Glomerular visceral epithelial cell (primary cell): ENCODE data around the gene GRK6.

Source experiments
- DNase-seq: peaks from one replicate; pipeline ENCODE4 v3.0.0-alpha.2; 2016; ENCODE audit errors: extremely low spot score

Gene GRK6

GRCh38 chr5:177426566-177427210 is at the start of gene GRK6:
TSS of gene GRK6 (plus strand) at chr5:177426676. CDS start at chr5:177426846, 170 bp downstream.
- peak; percentile 52 for DNase-seq

GRCh38 chr5:177377851-177378776 is 48.4 kb upstream of the GRK6 start:
- no peak for DNase-seq

GRCh38 chr5:177378884-177379883 is 47.3 kb upstream of the GRK6 start:
- DNase-seq: peak; percentile 85

- no peak for DNase-seq
Observed at GRCh38 chr5:177380805-177381126, 45.7 kb upstream of the GRK6 start.

GRCh38 chr5:177382423-177383029 is 44.0 kb upstream of the GRK6 start:
- DNase-seq: no peak

- DNase-seq: no peak
Observed at GRCh38 chr5:177383181-177383580, 43.3 kb upstream of the GRK6 start.

GRCh38 chr5:177384134-177384533 is 42.3 kb upstream of the GRK6 start, which contains the start of gene SLC34A1:
TSS of gene SLC34A1 (plus strand) at chr5:177384434. CDS start at chr5:177385742, 1,308 bp downstream.
- no peak for DNase-seq

GRCh38 chr5:177385720-177386119 is 40.8 kb upstream of the GRK6 start:
- no peak for DNase-seq

GRCh38 chr5:177386542-177386941 is 39.9 kb upstream of the GRK6 start:
- DNase-seq: no peak

- no peak for DNase-seq
Observed at GRCh38 chr5:177387405-177387804, 39.1 kb upstream of the GRK6 start.

- no peak for DNase-seq
Observed at GRCh38 chr5:177388521-177389052, 37.9 kb upstream of the GRK6 start.

- DNase-seq: peak; percentile 88
Observed at GRCh38 chr5:177389241-177390169, 37.0 kb upstream of the GRK6 start.

GRCh38 chr5:177390363-177391300 is 35.8 kb upstream of the GRK6 start:
- DNase-seq: peak; percentile 92

GRCh38 chr5:177392765-177393164 is 33.7 kb upstream of the GRK6 start:
- no peak for DNase-seq

GRCh38 chr5:177393206-177393765 is 33.2 kb upstream of the GRK6 start:
- no peak for DNase-seq

GRCh38 chr5:177393990-177394389 is 32.5 kb upstream of the GRK6 start:
- DNase-seq: no peak

- DNase-seq: no peak
Observed at GRCh38 chr5:177396078-177396477, 30.4 kb upstream of the GRK6 start.

- DNase-seq: no peak
Observed at GRCh38 chr5:177396807-177397206, 29.7 kb upstream of the GRK6 start.
